SK-N-SH (cell line): ENCODE data around the gene SPTBN1. TPM values are rescaled to one million over a fixed set of nuclear protein-coding genes. Genes with fewer than 3 reads are reported as not detected.
A peak's percentile ranks its signal among the peaks of the same experiment; 100 is the strongest.

Experiments
- CTCF ChIA-PET: fragments of 300-600, 350-600 bp; formaldehyde crosslinking; extraction: SDS; loops from one replicate; lab custom pipeline; 2021; lab: Yijun Ruan, JAX
- POLR2A ChIA-PET: fragments of 350-600 bp; sonication (Branson Sonifier 250); formaldehyde crosslinking; extraction: SDS; loops from one replicate; lab custom pipeline; 2020; ENCODE audit warnings: antibody characterized with exemption, inconsistent platforms; lab: Yijun Ruan, JAX
- DNase-seq: peaks from one replicate; pipeline ENCODE4 v3.0.0; 2012
- H2AFZ ChIP-seq: fragments of 200-600 bp; sonication (generic); 2 replicates; pipeline ENCODE4 v1.8.1; 2016; ENCODE audit warnings: antibody characterized with exemption, mild to moderate bottlenecking, low read depth
- H3F3A ChIP-seq: fragments of 200-600 bp; sonication (generic); replicated peaks from 2 replicates; pipeline ENCODE3; 2016; ENCODE audit warnings: antibody characterized with exemption, mild to moderate bottlenecking; ENCODE audit not compliant: insufficient read depth
- H3K27ac ChIP-seq, 2 experiments: fragments of 200-500 bp in 1 of 2; fragments of 200-600 bp in 1 of 2; sonication (Bioruptor generic) in 1 of 2; sonication (generic), shearing (Covaris generic) in 1 of 2; 2 replicates each; pipeline versions ENCODE4 v1.5.1 to v1.6.1; 2014 to 2016; ENCODE audit warnings: low read depth in 2 of 2, inconsistent platforms in 1 of 2, low read length in 1 of 2, mild to moderate bottlenecking in 1 of 2, mixed read lengths in 1 of 2
- H3K27me3 ChIP-seq: fragments of 200-600 bp; sonication (generic), shearing (Covaris generic); 2 replicates; pipeline ENCODE4 v1.6.1; 2016; ENCODE audit warnings: mixed run types; ENCODE audit not compliant: insufficient read depth
- H3K36me3 ChIP-seq, 2 experiments: fragments of 200-500 bp in 1 of 2; fragments of 200-600 bp in 1 of 2; sonication (Bioruptor generic) in 1 of 2; sonication (generic) in 1 of 2; replicated peaks in 1 of 2; 2 replicates each; pipeline versions ENCODE3 to v1.5.1; 2014 to 2016; ENCODE audit warnings: low read length in 1 of 2, mild to moderate bottlenecking in 1 of 2; ENCODE audit not compliant: insufficient read depth in 2 of 2, control insufficient read depth in 1 of 2
- H3K4me1 ChIP-seq, 2 experiments: fragments of 200-500 bp in 1 of 2; fragments of 200-600 bp in 1 of 2; sonication (Bioruptor generic) in 1 of 2; sonication (generic), shearing (Covaris generic) in 1 of 2; 2 replicates each; pipeline versions ENCODE4 v1.5.1 to v1.6.1; 2014 to 2016; ENCODE audit warnings: low read depth in 1 of 2, low read length in 1 of 2, mixed run types in 1 of 2; ENCODE audit not compliant: insufficient read depth in 2 of 2, control insufficient read depth in 1 of 2
- H3K4me2 ChIP-seq: fragments of 200-600 bp; sonication (generic), shearing (Covaris generic); 2 replicates; pipeline ENCODE4 v1.6.1; 2017; ENCODE audit warnings: mixed run types
- H3K4me3 ChIP-seq, 2 experiments: fragments of 200-500 bp in 1 of 2; fragments of 200-600 bp in 1 of 2; sonication (Bioruptor generic) in 1 of 2; sonication (generic), shearing (Covaris generic) in 1 of 2; 2 replicates each; pipeline versions ENCODE4 v1.5.1 to v1.8.1; 2014 to 2016; ENCODE audit warnings: low read depth in 2 of 2, inconsistent platforms in 1 of 2, low read length in 1 of 2, mild to moderate bottlenecking in 1 of 2, mixed read lengths in 1 of 2, moderate library complexity in 1 of 2
- H3K79me2 ChIP-seq: fragments of 200-600 bp; sonication (generic); 2 replicates; pipeline ENCODE4 v1.8.1; 2017; ENCODE audit warnings: mild to moderate bottlenecking; ENCODE audit not compliant: insufficient read depth
- H3K9ac ChIP-seq: fragments of 200-600 bp; sonication (generic); 2 replicates; pipeline ENCODE4 v1.6.1; 2017; ENCODE audit warnings: mixed run types
- H3K9me2 ChIP-seq: fragments of 200-600 bp; sonication (generic); 2 replicates; pipeline ENCODE4 v1.6.1; 2017; ENCODE audit warnings: mixed run types
- H3K9me3 ChIP-seq: fragments of 200-600 bp; sonication (generic); 2 replicates; pipeline ENCODE4 v1.6.1; 2017; ENCODE audit warnings: mixed run types, mild to moderate bottlenecking, moderate library complexity
- H4K20me1 ChIP-seq: fragments of 200-600 bp; sonication (generic); 2 replicates; pipeline ENCODE4 v1.6.1; 2017; ENCODE audit warnings: mild to moderate bottlenecking, mixed run types; ENCODE audit not compliant: insufficient read depth
- ELF1 ChIP-seq: IDR thresholded peaks from 2 replicates; pipeline ENCODE4 v1.4.0; 2012
- REST ChIP-seq: IDR thresholded peaks from 2 replicates; pipeline ENCODE4 v1.6.1; 2012; ENCODE audit warnings: mild to moderate bottlenecking, low read depth, low read length, moderate library complexity
- RXRA ChIP-seq: IDR thresholded peaks from 2 replicates; pipeline ENCODE4 v1.4.0; 2012; ENCODE audit warnings: low read depth, mild to moderate bottlenecking, borderline replicate concordance
- SMC3 ChIP-seq: IDR thresholded peaks from 2 replicates; pipeline ENCODE4 v1.6.1; 2012; ENCODE audit warnings: low read depth, low read length, improper control_type of control experiment
- YY1 ChIP-seq: IDR thresholded peaks from 2 replicates; pipeline ENCODE4 v1.4.0; 2012; ENCODE audit warnings: low read depth, mild to moderate bottlenecking
- WGBS: methylation state at CpG from one replicate; pipeline ENCODE4 v1.1.6; 2017; ENCODE audit warnings: low lambda C conversion rate; 5-methylcytosine and 5-hydroxymethylcytosine counted together
- polyA plus RNA-seq, 3 experiments: library from polyadenylated mRNA; depleted of rRNA; stranded (reverse); fragments of >200 nt; gene quantifications; 2 replicates each; pipeline ENCODE4 v1.2.3, GENCODE V29; 2012
- TF ChIP-seq, protein P1 (sequence below): IDR thresholded peaks from 2 replicates; pipeline ENCODE4 v1.4.0; 2012; ENCODE audit warnings: low read depth
- TF ChIP-seq, protein P2 (sequence below): fragments of 200-600 bp; sonication (generic); IDR thresholded peaks from 2 replicates; pipeline ENCODE4 v1.6.1; 2017; ENCODE audit warnings: antibody characterized with exemption, mild to moderate bottlenecking, moderate library complexity

Gene SPTBN1
- polyA plus RNA-seq, 1 of the 3 experiments (the other 2 are of a cell fraction) = 29.1 TPM

DNA sequence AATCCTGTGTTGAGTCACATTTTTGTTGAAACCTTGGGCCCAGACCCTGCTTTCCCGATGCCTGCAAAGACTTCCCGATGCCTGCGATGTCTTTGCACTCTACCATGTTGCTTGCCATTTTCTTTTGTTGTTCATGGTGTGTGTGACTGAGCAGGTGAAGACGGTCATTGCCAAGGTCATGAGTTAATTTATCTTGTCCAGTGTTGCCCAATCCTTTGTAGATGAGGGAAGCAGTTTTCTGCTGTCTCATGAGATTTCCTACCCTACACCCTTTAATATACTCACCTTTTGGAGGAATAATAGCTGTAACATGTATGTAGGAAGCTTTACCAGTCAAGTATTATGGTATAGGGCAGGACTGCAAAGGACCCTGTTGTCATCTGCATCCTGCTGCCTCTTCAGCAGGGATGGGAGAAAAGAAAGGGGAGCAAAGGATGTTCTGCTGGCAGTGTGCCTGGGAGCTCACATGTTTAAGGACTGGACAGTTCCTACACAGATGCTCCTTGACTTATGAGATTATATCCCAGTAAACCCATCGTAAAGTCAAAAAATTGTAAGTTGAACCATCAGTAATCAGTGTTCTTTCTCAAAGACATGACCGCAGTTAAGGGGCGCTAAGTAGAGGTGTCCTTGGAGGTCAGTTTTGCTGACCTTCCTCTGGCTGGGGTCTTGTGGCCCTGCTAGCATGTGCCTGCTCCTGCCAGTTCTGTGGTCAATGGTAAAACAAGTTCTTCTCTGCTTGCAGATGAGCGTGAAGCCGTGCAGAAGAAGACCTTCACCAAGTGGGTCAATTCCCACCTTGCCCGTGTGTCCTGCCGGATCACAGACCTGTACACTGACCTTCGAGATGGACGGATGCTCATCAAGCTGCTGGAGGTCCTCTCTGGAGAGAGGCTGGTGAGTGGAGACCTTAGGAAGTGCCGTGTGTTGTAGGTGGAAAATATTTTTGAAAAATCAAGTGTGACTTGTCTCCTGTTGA lies 142.5 kb downstream of the SPTBN1 start:
- peaks cover 6 to 24% of the 10 kb centered on the region in 2 experiments for H3K4me1 ChIP-seq
- TF ChIP-seq RXRA (no peak), REST (peak; percentile 85)
- TF ChIP-seq, all 33 proteins: peak for 1
- Histone ChIP-seq H3K79me2 (peaks cover 100% of the 10 kb centered on the region), H3K9me2 (no peaks in the 10 kb centered on the region), H3K36me3 (peaks cover 6 to 22% of the 10 kb centered on the region in 2 experiments), H2AFZ (no peak overlapping the region), H3K27ac (no peak overlapping the region), H3K4me3 (no peak overlapping the region), H3K27me3 (no peaks in the 10 kb centered on the region), H4K20me1 (peaks cover 86% of the 10 kb centered on the region), H3K9ac (no peak overlapping the region), H3F3A (no peaks in the 10 kb centered on the region), H3K9me3 (no peaks in the 10 kb centered on the region), H3K4me2 (no peak overlapping the region)
- no peak for DNase-seq
- CTCF ChIA-PET = no interaction called here
- WGBS = 95% methylated on average over 13 of the region's 14 CpGs
- POLR2A ChIA-PET = no interaction called here

DNA sequence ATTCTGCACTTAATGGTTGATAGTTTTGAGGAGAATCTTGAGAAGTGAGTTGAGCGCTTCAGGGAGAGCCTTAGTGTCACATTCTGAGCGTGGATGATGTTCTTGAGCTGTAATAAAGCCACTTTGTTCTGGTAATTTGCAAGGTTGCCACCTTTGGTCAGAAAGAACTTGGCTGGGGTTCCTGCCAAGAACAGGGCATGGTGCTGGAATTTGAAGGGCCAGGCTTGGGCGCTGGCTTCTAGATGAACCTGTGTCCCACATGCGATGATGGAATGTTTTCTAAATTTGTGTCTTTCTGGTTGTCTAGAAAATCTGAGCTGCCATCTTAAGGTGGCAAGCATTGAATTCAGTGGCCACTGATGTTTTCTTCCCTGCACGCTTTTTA lies 143.2 kb downstream of the SPTBN1 start:
- Histone ChIP-seq H2AFZ (no peak overlapping the region), H3K27ac (no peak overlapping the region), H3K4me3 (no peak overlapping the region), H3K9me2 (no peaks in the 10 kb centered on the region), H3K9me3 (no peaks in the 10 kb centered on the region), H3K9ac (no peak overlapping the region), H3K4me2 (no peak overlapping the region), H3K36me3 (peaks cover 6 to 22% of the 10 kb centered on the region in 2 experiments), H3K4me1 (peaks cover 6 to 28% of the 10 kb centered on the region in 2 experiments), H4K20me1 (peaks cover 90% of the 10 kb centered on the region), H3K27me3 (no peaks in the 10 kb centered on the region), H3K79me2 (peaks cover 100% of the 10 kb centered on the region), H3F3A (no peaks in the 10 kb centered on the region)
- ChIA-PET POLR2A (no interaction called here), CTCF (no interaction called here)
- 95% methylated on average over 5 of the region's 5 CpGs for WGBS
- no peak for DNase-seq
- TF ChIP-seq, protein P1, sequence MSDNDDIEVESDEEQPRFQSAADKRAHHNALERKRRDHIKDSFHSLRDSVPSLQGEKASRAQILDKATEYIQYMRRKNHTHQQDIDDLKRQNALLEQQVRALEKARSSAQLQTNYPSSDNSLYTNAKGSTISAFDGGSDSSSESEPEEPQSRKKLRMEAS = no peak
- TF ChIP-seq ELF1 (no peak), YY1 (no peak), SMC3 (no peak)
- TF ChIP-seq, protein P2, sequence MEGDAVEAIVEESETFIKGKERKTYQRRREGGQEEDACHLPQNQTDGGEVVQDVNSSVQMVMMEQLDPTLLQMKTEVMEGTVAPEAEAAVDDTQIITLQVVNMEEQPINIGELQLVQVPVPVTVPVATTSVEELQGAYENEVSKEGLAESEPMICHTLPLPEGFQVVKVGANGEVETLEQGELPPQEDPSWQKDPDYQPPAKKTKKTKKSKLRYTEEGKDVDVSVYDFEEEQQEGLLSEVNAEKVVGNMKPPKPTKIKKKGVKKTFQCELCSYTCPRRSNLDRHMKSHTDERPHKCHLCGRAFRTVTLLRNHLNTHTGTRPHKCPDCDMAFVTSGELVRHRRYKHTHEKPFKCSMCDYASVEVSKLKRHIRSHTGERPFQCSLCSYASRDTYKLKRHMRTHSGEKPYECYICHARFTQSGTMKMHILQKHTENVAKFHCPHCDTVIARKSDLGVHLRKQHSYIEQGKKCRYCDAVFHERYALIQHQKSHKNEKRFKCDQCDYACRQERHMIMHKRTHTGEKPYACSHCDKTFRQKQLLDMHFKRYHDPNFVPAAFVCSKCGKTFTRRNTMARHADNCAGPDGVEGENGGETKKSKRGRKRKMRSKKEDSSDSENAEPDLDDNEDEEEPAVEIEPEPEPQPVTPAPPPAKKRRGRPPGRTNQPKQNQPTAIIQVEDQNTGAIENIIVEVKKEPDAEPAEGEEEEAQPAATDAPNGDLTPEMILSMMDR = no peak
